Epithelial cell of umbilical artery (primary cell): ENCODE results near the gene ALKBH1. TPM values are rescaled to one million over a fixed set of nuclear protein-coding genes. Genes with fewer than 3 reads are reported as not detected.

Experiments used
- total RNA-seq: library from RNA; depleted of rRNA; stranded (reverse); fragments of >200 nt; gene quantifications from 2 replicates; pipeline ENCODE4 v1.2.3, GENCODE V29; 2014

ALKBH1 gene
- 11.2 and 13.6 TPM in 2 replicates for total RNA-seq

GRCh38 chr14:77707724-77708408, at the start of gene ALKBH1, which contains the start of gene SLIRP:
TSS of gene ALKBH1 (minus strand) at chr14:77708023. CDS start at chr14:77708004, 19 bp downstream.
TSS of gene SLIRP (plus strand) at chr14:77708103. CDS start at chr14:77708112, 9 bp downstream.

Other genes starting within 250 kb of the ALKBH1 start
- 186 and 213 TPM in 2 replicates for gene AHSA1, start 249.9 kb downstream of the ALKBH1 start, total RNA-seq
- gene ISM2, start 209.2 kb downstream of the ALKBH1 start, total RNA-seq: under 0.01 TPM in 1 of 2 replicates, not detected in the other
- gene SPTLC2, start 91.4 kb downstream of the ALKBH1 start, total RNA-seq: 49.4 and 93.5 TPM in 2 replicates
- 246 and 297 TPM in 2 replicates for gene SLIRP, start 80 bp upstream of the ALKBH1 start, total RNA-seq
- gene SNW1, start 53.1 kb upstream of the ALKBH1 start, total RNA-seq: 53.3 and 64.7 TPM in 2 replicates
- 2.3 and 2.6 TPM in 2 replicates for gene ADCK1, start 92.1 kb upstream of the ALKBH1 start, total RNA-seq